HL-60/S4 treated with phorbol 12-myristate 13-acetate at 8.2 ng/mL for 4 days and 3 days (cell line): Measurements from ENCODE around the gene ATP5ME.
"Not testable (repeated sequence)": the region's sequence is repeated elsewhere in the genome, so short reads cannot be mapped to it uniquely, and the experiment has no call there.

ENCODE experiments used
- in situ Hi-C: fragments of 300-500 bp; cut with MboI; formaldehyde crosslinking; loops from 2 replicates; pipeline ENCODE4 v1.15.0; 2022; ENCODE audit warnings: low sequenced_read_pairs

The ATP5ME gene

DNA sequence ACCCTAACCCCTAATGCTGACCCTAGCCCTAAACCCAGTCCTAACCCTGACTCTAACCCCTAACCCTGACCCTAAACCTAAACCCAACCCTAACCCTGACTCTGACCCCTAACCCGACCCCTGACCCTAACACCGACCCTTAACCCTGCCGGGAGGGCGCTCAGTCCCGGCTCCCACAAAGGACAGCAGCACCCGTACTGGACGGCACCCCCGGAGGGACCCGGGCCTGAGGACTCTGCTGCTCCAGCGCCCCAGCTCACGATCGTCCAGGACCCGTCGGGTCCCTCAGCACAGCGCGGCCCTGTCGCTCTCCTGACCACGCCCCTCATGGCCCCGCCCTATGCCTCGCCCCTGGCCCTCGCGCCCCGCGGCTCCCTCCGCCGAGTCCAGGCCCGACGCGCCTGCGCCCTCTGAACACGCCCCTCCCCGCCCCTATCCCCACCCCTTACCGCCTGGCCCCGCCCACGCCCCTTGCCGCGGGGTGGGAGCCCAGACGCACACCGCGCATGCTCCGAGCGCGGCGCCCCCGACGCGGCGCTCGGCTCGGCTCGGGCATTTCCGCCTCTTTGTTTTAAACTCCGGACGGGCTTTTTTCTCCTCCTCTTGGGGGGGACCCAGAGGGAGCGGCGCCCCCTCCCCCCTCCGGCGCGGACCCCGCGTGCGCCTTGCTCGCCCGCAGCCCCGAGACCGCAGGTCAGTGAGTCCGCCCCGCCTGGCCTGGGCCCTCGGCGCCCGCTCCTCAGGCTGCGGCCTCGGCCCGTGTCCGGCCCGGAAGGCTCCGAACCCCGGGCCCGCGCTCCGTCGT, 31.4 kb upstream of the ATP5ME start, which contains the start of gene PCGF3:
TSS of gene PCGF3 (plus strand) at position 555 of the 805 bp plus-strand sequence. CDS start 27,849 bp downstream, outside the sequence.
- in situ Hi-C loops, result no loop called here

DNA sequence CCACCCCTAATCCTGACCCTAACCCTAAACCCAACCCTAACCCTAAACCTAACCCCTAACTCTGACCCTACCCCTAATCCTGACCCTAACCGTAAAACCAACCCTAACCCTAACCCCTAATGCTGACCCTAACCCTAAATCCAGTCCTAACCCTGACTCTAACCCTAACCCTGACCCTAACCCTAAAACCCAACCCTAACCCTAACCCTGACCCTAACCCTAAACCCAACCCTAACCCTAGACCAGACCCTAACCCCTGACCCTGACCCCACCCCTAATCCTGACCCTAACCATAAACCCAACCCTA, 30.8 kb upstream of the ATP5ME start:
- in situ Hi-C loops, result no loop called here

DNA sequence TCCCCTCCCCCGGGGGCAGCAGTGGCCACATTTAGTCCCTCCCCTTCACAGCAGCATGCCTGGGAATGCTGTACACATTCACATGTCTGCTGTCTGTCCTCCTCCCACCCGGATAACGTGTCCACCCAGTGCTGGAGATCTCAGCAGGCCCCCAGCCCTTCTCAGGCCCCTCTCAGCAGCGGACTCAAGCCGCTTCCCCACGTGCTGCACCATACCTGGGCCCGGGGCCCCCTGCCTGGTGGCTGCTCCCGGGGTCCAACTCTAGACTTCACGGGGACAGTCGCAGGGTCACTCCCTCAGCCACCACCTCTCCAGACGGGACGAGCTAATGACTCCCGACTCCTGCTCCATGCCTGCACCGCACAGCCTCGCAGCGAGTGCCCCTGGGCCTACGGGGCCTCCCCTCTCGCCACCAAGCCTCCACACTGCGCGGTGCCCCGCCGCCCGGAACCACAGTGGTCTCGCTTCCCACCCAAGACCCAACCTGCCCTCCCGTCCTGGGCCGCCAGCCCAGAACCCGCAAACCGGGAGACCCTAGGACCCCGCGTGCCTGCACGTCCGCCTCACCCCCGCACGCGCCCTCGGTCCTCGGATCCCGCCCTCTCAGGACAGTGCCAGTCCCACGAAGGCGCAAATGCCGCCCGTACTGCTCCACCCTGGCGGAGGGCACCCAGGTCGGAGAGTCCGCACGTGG, 30.3 kb upstream of the ATP5ME start:
- in situ Hi-C loops, result no loop called here

DNA sequence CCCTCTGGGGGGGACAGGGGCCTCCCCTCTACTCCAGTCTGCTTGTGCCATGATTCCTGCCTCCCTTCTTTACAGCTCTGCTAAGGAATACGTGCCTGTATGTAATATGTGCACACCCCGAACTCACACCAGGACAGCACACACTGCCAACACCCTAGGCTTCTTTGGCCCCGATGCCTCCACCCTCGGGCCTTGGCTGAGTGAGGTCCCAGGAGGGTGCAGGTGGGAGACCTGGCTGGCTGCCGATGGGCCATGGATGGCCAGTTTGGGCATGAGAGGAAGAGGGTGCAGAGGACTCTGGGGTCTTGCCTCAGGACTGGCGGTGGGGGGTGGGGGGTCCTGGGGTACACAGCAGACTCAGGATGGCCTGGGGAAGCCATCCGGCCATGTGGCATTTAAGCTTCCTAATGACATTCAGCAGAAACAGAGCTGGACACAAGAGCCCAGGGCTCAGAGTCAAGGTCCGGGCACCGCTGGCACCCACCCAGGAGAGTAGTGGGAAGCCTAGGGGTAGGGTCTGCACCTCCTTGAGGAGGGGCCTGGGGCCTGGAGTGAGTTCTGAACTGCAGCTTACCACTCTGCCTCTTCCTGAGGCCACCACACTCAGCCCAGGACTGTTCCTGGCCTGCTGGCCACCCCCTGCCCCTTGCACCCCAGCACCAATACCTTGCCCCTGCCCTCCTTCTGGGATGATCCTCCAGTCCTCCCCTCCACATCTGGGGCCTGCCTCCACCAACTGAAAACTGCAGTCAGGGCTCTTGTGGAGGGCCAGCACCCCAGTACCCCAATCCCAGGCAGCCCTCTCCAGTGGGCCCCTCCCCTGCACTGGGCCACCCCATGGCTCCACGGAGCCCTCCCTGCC, 29.5 kb upstream of the ATP5ME start:
- in situ Hi-C loops, result no loop called here

DNA sequence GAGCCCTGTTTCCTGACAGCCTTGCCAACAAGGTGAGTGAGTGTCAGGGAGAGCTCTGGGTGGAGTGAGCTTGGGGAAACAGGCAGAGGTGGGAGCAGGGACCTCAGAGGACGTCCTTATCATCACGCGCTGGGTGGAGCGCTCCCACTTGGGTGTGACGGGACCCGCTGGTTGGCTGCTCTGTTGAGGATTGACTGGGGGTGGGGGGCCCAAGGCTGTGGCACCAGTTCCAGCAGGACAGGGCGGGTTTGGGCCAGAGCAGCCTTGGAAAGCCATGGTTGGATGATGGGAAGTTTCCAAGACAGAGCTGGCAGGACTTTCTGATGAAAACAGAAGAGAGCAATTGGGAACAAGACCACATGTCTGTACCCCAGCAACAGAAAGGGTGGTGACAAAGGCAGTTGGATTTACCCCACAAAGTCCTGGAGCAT, 28.6 kb upstream of the ATP5ME start:
- in situ Hi-C loops, result no loop called here

GRCh38 chr4:700587-701264, 26.6 kb upstream of the ATP5ME start:
- in situ Hi-C loops, result no loop called here

- in situ Hi-C loops, result no loop called here
These were observed 25.9 kb upstream of the ATP5ME start for GRCh38 chr4:699816-700580.

- in situ Hi-C loops, result not testable (repeated sequence)
These were observed 20.4 kb upstream of the ATP5ME start for GRCh38 chr4:694341-694940.

DNA sequence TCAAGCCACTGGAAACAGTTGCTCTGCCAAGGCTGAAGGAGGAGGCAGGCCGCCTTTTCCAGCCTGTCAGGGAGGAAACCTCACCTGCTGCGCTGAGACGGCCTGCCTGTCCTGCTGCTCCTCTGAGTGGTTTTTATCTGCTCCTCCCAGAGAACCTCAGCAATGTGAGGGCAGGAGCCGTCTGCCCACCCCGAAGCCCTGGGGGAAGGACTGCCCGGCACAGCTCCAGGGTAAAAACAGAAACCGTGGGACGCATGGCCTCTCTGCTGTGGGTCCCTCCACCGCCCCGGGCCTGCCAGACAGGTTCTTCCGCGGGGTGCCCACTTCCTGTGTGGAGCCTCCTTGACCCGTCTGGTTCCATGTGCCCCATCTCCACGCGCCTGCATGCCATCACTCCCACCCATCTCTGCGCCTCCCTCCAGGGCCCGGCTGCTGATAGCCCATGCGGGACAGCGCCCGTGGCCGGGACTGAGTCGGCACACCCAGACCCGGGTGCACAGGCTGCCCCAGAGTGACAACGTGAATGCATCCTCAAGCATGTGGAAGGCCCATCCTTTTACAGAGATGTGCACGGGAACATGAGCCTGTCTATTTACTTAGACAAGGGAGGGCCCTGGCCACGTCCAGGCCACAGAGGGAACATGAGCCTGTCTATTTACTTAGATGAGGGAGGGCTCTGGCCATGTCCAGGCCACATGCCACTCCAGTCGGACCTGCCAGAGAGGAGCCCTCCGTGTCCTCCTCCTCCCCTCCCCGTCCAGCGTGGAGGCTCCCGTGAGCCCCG, 18.9 kb upstream of the ATP5ME start:
- in situ Hi-C loops, result no loop called here

DNA sequence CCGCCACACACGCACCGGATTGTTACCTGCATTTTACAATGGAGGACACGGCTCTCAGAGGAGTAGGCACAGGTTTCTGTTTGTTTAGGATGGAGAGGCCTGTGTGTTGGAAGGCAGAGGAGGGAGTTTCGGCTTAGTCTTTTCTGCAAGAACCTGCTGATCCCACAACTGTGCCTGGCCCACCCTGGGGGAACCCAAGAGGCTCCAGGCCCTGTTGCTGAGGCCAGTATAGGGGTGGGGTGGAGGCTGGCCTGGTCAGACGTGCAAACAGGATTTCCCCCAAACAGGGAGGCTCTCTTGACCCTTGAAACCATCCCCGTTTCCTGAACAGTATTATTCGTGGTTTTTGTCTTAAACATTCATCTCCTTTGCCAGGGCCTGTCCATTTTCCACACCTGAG, 15.6 kb upstream of the ATP5ME start:
- in situ Hi-C loops, result no loop called here

DNA sequence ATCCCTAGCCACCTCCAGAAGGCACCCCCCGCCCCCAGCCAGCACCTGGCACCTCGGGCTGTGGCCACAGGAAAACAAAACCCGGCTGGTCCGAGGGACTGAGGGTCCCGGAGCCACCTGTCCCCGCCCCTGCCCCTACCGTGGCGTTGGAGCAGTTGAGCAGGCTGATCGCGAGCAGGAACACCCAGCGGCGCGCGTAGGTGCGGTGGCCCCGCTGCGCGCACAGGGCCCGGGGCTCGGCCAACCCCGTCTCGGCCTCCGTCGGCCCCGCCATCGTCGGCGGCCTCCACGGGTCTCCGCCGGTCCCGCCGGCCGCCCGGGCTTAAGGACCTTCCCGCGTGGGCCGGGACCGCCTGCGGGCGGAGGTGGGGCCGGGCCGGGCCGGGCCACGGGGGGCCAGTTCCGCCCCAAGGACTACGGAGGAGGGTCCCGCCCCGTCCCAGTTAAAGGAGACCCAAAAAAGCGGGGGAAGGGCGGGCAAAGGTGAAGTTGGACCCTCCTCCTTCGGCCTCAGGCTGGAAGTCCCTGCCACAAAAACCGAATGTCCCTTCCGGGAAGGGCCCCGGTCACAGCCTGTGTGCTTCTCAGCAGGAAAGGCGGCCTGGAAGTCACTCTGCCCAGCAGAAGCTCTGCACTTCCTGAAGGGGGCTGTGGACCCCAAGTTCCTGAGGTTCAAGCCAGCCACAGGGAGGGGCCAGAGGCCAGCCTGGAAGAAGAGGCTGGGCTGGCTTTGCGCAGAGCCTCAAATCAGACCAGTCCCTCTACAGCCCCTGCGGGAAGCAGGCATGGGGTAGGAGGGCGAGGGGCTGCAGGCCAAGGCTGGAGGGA, 15.0 kb upstream of the ATP5ME start, which contains the start of gene SLC49A3:
TSS of gene SLC49A3 (minus strand) at position 298 of the 828 bp plus-strand sequence. CDS start at position 274, 24 bp downstream.
- in situ Hi-C loops, result no loop called here

DNA sequence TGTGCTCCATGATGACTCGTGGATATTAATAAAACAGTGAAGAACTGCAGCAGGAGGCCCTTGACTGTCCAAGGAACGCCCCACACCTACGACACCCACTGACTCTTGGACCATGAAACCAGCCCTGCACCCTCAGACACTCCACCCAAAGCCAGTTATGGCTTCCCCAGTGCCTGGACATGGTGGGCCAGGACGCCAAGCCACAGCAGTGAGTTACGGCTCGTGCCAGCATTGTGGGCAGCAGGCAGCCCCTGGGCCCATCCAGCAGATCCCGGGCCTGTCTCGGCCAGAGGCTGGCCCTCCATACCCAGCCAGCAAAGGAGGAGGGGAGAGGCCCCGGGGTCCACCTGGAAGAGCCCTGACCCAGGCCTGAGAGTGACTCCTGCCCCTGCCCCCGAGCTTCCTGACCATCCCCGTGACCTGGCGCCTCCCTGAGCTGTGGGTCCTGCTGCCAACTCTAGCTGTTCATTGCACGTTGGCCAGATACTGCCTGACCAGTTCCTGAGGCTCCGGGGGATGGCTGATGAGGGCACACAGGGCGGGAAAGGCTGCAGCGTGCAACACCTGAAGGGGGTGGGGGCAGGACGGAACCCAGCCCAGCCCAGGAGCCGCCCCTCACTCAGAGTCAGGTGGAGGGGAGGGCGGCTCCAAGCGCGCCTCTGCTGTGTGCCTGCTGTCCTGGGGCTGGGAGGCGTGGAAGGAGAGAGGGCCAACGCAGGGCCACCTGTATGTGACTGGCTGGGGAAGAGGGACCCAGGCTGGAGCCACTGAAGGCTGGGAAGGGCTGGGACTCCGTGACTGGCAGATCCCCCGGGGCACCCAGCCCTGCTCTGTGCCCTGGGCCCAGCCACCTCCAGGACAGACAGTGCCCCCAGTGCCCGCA, 14.1 kb upstream of the ATP5ME start:
- in situ Hi-C loops, result no loop called here

DNA sequence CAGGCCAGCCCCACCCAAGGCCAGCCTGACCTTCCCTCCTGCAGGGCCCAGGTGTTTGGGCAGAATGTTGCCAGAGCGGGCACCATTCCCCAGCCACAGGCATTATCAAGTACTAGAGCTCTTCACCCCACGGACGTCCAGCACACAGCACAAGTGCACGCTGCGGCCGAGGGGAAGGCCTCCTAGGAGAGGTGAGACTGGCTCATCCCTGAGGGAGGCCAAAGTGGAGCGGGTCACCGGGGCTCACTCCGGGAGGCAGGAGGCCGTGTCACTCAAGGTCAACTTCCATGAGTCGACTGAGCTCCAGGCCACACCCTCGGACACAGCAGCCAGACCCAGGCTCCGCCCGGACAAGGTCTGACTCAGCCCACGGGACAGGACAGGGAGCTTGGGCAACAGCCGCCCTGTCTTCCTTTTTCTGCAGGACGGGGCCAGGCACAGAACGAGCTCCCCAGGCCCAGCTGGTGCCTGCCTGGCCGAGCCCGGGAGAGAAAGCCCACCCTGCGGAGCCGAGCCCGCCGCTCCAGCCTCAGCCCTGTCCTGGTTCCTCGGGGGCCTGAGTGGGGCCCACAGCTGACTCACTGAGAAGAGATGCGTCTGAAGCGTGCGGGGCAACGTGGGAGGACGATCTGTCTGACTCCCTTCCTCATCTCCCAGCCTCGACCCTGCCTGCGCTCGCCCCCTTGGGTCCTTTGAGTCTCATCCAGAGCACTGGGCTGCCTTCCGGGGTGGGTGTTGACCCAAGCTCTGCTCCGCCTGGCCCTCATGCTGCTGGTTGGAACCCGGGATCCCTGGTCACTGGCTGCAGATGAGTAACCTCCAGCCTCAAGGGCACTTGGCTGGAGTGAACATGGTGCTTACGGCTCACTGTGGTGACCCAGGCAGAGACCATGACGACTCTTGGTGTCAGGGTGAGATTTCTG, 13.2 kb upstream of the ATP5ME start:
- in situ Hi-C loops, result no loop called here

- in situ Hi-C loops, result no loop called here
These were observed 12.5 kb upstream of the ATP5ME start for GRCh38 chr4:686413-687040.

- in situ Hi-C loops, result no loop called here
These were observed 11.8 kb upstream of the ATP5ME start for GRCh38 chr4:685679-686412.
